DOHH2 (cell line): ENCODE data around the gene DNA2.

Source experiments
- H3F3A ChIP-seq: fragments of 200-600 bp; sonication (generic), shearing (Covaris generic); 2 replicates; pipeline ENCODE4 v1.6.0; 2016; ENCODE audit warnings: antibody characterized with exemption, mild to moderate bottlenecking; ENCODE audit not compliant: control insufficient read depth, insufficient read depth
- H3K27ac ChIP-seq: fragments of 200-600 bp; sonication (generic); 2 replicates; pipeline ENCODE4 v1.5.1; 2014; ENCODE audit warnings: low read depth, mild to moderate bottlenecking, low read length, moderate library complexity
- H3K27me3 ChIP-seq: fragments of 200-600 bp; sonication (generic); 2 replicates; pipeline ENCODE4 v1.6.1; 2014; ENCODE audit warnings: mild to moderate bottlenecking, low read length, mixed read lengths; ENCODE audit not compliant: control insufficient read depth
- H3K36me3 ChIP-seq: fragments of 200-600 bp; sonication (generic); 2 replicates; pipeline ENCODE4 v1.6.1; 2014; ENCODE audit warnings: mild to moderate bottlenecking, low read length, moderate library complexity, mixed read lengths; ENCODE audit not compliant: control insufficient read depth
- H3K4me1 ChIP-seq: fragments of 200-600 bp; sonication (generic); 2 replicates; pipeline ENCODE4 v1.6.1; 2014; ENCODE audit warnings: mild to moderate bottlenecking, low read length, mixed read lengths; ENCODE audit not compliant: control insufficient read depth
- H3K4me2 ChIP-seq: fragments of 200-600 bp; sonication (generic); 2 replicates; pipeline ENCODE4 v1.6.0; 2014; ENCODE audit warnings: mild to moderate bottlenecking, low read length, moderate library complexity
- H3K4me3 ChIP-seq: fragments of 200-600 bp; sonication (generic); 2 replicates; pipeline ENCODE4 v1.5.1; 2014; ENCODE audit warnings: mild to moderate bottlenecking, low read length, mixed read lengths
- H3K79me2 ChIP-seq: fragments of 200-600 bp; sonication (generic); 2 replicates; pipeline ENCODE4 v1.6.1; 2014; ENCODE audit warnings: mild to moderate bottlenecking, low read length, mixed read lengths; ENCODE audit not compliant: control insufficient read depth
- H3K9me2 ChIP-seq: fragments of 200-600 bp; sonication (generic); replicated peaks from 2 replicates; pipeline ENCODE4 v1.6.1; 2014; ENCODE audit warnings: mild to moderate bottlenecking, low read length, mixed read lengths; ENCODE audit not compliant: control insufficient read depth
- H3K9me3 ChIP-seq: fragments of 200-600 bp; sonication (generic); 2 replicates; pipeline ENCODE4 v1.6.1; 2014; ENCODE audit warnings: antibody characterized with exemption, low read length, mixed read lengths; ENCODE audit not compliant: control insufficient read depth, insufficient read depth
- H4K20me1 ChIP-seq: fragments of 200-600 bp; sonication (generic); 2 replicates; pipeline ENCODE4 v1.6.0; 2014; ENCODE audit warnings: low read depth, mild to moderate bottlenecking, antibody characterized with exemption, low read length, moderate library complexity; ENCODE audit not compliant: control insufficient read depth, insufficient read depth
- CTCF ChIP-seq: fragments of 200-600 bp; sonication (generic); IDR thresholded peaks from one replicate; pipeline ENCODE4 v1.5.1; 2014; ENCODE audit warnings: antibody characterized with exemption, mild to moderate bottlenecking, low read depth, low read length; ENCODE audit not compliant: poor library complexity, severe bottlenecking
- EZH2phosphoT487 ChIP-seq: fragments of 200-600 bp; sonication (generic); IDR thresholded peaks from 2 replicates; pipeline ENCODE4 v1.6.1; 2017; ENCODE audit warnings: borderline replicate concordance, mild to moderate bottlenecking, antibody characterized with exemption, low read length, moderate library complexity, mixed read lengths

The DNA2 gene

GRCh38 chr10:68366600-68366999 is 105.2 kb downstream of the DNA2 start:
- Histone ChIP-seq H3K9me3 (no peaks in the 10 kb centered on the region), H3K27ac (no peak overlapping the region), H3K79me2 (no peaks in the 10 kb centered on the region), H3K4me3 (no peak overlapping the region), H3K4me1 (peaks cover 10% of the 10 kb centered on the region), H3K9me2 (no peaks in the 10 kb centered on the region), H3K27me3 (no peaks in the 10 kb centered on the region), H4K20me1 (no peaks in the 10 kb centered on the region), H3K36me3 (peaks cover 9% of the 10 kb centered on the region), H3F3A (0 out of 2 replicates have a peak, but pooled peaks cover 2% of the 10 kb centered on the region), H3K4me2 (no peak overlapping the region)
- TF ChIP-seq EZH2phosphoT487, result no peak
- no peak for TF ChIP-seq CTCF

- TF ChIP-seq EZH2phosphoT487 (no peak), CTCF (no peak)
- Histone ChIP-seq H3K9me3 (no peaks in the 10 kb centered on the region), H3K4me2 (no peak overlapping the region), H3K4me1 (peaks cover 10% of the 10 kb centered on the region), H3K27ac (no peak overlapping the region), H3K9me2 (no peaks in the 10 kb centered on the region), H3K27me3 (no peaks in the 10 kb centered on the region), H3K79me2 (no peaks in the 10 kb centered on the region), H4K20me1 (no peaks in the 10 kb centered on the region), H3K36me3 (peaks cover 9% of the 10 kb centered on the region), H3K4me3 (no peak overlapping the region), H3F3A (0 out of 2 replicates have a peak, but pooled peaks cover 2% of the 10 kb centered on the region)
Observed at GRCh38 chr10:68365611-68366010, 106.2 kb downstream of the DNA2 start.

- Histone ChIP-seq H3K4me1 (peaks cover 10% of the 10 kb centered on the region), H3K27ac (no peak overlapping the region), H3K27me3 (no peaks in the 10 kb centered on the region), H3K9me3 (no peaks in the 10 kb centered on the region), H3K79me2 (no peaks in the 10 kb centered on the region), H4K20me1 (no peaks in the 10 kb centered on the region), H3K36me3 (peaks cover 9% of the 10 kb centered on the region), H3K4me3 (no peak overlapping the region), H3K9me2 (no peaks in the 10 kb centered on the region), H3F3A (0 out of 2 replicates have a peak, but pooled peaks cover 2% of the 10 kb centered on the region), H3K4me2 (no peak overlapping the region)
- no peak for TF ChIP-seq EZH2phosphoT487
- TF ChIP-seq CTCF, result no peak
Observed at GRCh38 chr10:68364101-68364886, 107.5 kb downstream of the DNA2 start.
